HG03039 (cell line): Measurements from ENCODE around the gene TSPAN18.

Experiments
- ATAC-seq: cut with Tn5 transposase; IDR thresholded peaks from one replicate; pipeline ENCODE4 v1.9.1; 2021; ENCODE audit warnings: mild to moderate bottlenecking, moderate library complexity; ENCODE audit not compliant: unreplicated experiment

The TSPAN18 gene

DNA sequence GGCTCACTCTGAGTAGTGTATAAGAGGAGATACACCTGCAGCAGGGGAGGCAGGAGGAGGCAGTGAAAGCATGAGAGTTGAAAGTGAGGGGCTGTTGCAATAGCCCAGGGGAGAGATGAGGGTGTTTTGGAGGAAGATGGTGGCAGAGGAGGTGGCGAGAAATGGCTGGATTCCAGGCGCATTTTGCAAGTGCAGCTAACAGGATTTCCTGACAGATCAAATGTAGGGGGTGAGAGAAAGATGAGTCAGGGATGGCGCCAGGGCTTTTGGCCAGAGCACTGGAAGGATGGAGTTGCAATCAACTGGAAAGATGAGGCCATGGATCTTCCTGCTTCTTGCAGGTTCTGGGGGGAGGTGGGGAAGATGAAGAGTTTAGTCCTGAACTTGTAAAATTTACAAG is 16.8 kb upstream of the TSPAN18 start:
- no peak for ATAC-seq

DNA sequence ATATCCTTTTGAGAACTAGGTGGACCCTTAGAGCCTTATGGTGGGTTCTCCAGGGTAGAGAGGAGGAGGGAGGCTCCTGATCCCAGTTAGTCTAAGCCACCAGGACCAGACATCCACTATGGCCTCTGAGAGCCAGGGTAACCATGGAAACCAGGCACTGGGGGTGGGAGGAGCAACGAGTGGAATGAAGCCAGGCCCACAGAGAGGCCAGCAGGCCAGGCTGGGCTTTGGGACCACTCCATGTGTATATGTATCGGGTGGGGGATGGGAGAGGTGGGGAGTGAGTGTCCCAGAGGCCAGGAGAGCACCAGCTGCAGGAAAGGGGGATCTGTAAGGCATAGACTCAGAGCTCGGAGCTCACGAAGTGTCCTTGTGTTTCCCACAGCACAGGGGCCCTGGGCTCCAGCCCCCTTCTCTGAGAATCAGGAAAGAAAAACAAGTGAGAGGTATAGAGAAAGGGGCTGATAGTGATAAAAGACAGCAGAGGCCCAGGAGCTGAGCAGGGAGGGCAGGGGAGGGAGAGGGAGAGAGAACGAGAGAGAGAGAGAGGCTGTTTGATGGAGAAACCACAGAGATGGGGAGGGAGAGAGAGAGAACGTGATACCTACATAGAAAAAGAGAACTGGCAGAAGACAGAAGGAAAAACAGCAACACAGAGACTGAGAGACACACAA is 15.5 kb upstream of the TSPAN18 start:
- ATAC-seq: no peak

DNA sequence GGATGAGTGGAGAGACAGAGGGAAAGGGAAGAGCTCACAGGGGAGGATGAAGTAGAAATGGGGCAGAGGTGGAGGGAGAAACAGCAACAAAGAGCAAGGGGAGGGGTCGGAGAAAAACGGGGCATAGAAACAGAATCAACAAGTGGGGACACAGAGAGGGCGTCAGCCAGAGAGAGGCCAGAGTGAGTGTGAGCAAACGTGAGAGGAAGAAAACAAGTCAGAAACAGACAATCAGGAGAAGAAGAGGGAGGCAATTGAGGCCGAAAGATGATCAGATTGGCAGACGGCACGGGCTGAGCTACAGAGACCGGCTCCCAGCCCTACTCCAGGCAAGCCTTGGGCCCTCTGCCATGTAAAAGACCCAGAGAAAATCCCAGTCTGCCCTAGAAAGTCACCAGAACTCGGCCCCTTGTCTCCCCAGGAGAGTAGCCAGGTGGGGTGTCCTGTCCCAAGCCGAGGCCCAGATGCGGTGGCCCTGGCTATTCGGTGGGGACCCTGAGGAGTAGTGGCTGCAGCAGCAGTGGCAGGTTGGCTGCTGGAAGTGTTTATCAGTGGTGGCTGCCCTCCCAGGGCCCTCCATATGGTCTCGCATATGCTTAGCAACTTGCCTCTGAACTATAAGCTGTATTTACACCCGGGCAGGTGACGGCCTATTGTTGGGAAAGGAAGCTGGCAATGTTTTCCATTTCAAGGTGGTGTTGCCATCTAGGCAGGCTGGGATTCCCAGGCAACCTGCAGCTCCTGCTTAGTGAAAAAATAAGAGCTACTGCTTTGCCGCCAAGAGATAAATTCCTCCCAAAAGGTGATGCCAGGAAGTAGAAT is 14.8 kb upstream of the TSPAN18 start:
- no peak for ATAC-seq

DNA sequence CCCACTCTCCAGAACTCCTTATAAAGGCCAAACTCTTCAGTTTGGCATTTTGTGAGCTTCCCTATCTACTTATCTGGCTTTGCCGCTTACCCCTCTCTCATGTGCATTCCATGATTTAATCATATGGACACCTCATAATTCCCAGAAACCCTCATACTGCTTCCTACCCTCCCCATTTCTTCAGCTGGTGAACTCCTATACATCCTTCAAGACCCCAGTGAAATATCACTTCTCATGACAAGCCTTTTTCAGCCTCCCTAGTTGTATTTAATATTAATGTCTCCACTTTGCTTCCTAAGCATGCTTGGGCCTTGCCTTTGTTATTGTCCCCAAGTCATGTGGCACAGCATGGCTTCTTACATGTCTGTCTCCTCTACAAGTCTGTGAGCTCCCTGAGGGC is 13.7 kb upstream of the TSPAN18 start:
- no peak for ATAC-seq

DNA sequence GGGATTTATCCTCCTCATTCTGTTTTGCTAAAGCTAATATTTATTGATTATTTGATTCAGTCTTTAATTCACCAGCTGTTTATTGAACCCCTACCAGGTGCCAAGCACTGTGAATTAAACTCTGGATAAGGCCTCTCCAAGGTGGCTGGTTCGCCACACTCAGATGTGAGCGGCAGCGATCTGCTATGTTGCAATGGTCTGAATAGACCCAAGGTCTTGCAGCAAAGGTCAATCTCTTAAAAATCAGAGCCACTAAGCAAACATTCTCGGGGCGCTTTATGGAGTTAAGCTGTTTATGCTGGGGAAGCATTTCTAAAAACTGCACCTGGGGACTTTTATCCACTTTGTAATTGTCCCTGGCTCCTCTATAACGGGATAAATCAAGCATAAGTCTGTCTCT is 10.5 kb upstream of the TSPAN18 start:
- ATAC-seq: no peak

DNA sequence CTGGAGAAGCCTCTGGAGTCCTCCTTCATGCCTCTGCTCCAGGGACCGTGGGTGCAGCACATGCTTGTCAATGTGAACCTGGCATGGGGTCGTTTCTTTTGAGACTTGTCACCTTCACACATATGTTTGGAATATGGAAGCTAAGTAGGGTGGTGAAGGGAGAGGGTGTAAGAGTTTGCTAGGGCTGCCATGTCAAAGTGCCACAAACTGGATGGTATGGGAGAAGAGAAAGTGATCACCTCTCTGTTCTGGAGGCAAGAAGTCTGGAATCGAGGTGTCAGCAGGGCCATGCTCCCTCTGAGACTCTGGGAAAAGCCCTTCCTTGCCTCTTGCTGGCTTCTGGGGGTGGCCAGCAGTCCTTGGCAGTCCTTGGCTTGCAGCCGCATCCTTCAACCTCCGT is 8.7 kb upstream of the TSPAN18 start:
- no peak for ATAC-seq

DNA sequence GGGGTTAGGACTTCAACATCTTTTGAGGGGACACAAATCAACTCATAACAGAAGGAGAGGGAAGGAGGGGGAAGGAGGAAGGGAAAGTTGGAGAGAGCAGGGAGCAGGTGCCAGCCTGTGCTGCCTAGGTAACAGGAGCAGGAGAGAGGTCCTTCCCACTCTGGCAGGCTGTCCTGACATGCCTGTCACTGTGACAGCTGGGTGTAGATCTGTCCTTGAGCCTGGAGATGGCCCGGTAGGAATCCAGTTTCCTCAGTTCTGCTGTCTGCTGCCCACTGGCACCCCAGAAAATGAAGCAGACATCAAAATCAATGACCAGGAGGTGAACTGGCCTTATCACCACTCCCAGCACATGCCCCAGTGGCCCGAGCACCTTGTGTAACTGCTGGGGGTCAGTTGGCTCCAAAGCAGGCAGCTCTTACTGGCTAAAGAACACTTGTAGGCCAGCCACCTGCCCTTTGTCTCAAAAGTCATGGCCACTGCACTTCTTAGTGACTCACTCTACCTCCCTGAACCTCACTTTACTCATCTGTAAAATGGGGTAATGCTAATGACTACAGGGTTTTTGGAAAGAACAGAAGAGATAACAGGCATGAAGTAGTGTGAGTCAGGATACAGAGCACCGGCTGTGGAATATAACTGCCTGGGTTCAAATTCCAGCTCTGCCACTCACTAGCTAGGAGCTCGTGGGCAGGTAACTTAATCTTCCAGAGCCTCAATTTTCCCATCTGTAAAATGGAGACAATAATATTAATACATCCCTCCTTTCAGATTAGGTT is 8.0 kb upstream of the TSPAN18 start:
- no peak for ATAC-seq

DNA sequence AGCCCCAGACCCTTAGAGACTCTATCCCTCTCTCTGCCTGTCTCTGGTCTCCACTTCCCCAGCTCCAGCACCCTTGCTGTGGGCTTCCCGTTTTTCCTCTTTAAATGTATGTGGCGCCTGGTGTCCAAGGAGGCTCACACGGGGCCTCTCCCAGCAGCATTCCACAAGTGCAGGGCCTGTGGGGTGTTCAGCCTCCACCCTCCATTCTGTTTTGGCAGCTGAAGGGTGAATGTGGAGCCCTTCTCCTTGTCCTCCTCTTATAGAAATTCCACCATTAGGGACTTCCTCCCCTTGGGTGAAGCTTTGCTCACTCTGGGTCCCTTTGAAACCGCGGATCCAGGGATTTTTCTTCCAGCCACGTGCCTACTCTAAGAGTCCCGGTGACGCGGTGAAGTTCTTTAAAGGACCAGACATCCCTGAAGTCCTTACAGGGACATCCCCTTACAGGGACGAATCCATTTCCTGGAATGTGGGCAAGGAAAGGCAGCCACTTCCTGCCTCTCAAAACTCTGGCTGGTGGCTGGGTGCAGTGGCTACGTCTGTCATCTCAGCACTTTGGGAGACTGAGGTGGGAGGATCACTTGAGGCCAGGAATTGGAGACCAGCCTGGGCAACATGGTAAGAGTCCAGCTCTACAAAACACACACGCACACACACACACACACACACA is 1.6 kb upstream of the TSPAN18 start:
- no peak for ATAC-seq

DNA sequence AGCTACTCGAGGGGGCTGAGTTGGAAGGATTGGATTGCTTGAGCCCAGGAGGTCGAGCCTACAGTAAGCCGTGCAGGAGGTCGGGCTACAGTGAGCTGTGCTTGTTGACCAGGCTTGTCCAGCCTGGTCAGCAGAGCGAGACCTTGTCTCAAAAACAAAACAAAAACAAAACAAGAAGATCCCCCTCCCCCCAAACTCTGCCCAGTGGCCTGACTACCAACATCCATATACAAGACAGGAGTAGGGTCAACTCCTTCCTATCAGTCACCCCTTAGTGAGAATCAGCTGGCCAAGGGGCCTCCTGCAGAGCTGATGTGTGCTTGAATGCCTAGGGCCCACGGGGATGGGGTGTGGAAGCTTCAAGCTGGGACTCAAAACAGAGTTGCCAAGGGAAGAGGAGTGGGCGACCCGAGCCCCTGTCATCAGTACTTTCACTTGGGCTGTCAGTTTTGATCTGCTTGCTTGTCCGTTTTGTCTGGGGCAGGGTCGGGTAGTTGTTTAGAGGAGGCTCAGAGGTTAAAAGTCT is 942 bp upstream of the TSPAN18 start:
- no peak for ATAC-seq

DNA sequence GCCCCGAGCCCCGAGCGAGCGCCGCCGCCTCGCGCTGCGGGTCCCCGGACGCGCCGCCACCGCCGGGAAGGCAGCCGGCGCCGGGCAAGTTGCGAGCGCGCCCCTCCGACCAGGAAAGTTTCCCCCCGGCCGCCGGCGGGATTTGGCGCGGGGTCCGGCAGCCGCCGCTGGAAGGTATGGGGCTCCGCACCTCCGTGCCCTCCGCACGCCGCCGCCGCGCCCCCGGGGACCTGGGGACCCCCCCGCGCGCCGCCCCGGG is 281 bp downstream of the TSPAN18 start:
- no peak for ATAC-seq

DNA sequence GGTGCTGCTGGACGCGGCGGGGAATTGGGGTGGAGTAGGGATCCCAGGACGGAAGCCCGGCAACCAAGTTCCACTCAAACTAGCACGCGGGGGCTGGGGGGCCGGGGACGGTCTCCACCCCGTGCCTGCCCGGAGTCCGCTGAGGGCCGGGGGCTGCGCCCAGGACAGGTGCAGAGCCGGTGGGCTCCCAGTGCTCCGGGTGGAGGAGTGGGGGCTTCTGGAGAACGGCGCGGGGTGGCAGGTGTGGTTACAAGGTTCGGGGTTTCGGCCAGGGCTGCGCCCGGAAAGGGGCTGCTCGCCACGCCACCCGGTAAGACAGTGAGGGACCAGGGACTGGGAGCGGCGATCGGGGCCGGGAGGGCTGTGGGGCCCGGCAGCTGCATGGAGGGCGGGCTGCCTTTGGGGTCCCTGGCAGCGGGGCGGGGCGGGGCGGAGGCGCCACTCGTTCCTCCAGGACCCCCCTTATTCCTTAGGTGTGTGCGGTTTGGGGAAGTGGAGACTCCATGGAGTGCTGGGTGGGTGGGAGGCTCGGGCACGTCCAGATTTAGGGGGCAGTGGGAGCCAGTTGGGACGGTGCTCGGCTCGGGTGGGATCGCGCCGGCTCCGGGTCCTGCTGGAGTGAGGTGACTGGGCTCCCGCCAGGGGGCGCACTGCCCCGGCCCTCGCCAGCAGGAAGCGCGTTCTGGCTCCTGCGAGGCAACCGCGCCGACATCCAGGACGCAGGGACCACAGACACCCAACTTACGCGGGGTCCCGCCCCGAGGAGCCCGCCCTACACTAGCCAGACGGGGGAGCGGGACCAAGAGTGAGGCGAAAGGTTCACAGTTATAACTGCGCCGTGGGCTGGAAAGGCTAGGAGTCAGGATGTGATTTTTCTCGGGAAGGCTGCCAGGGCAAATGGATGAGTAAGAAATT is 868 bp downstream of the TSPAN18 start:
- ATAC-seq: no peak

DNA sequence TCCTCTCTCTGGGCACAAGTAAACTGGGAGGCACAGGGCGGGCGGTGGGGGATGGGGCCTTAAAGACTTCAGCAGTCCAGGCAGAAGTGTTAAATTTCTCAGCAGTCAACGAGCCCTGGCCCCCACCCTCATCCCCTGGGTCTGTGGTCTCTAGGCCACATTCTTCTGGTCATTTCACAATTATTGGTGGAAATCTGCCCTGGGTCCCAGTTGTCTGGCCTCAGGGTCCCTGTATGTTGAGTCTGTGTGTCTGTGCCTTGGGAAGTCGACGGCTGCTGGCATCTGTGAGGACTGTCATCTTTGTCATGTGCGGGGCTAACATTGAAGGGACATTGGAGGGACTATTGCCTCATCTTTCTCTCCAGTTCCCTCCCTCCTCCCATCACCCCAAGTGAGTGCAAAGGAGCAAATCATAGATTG is 1.7 kb downstream of the TSPAN18 start:
- no peak for ATAC-seq

DNA sequence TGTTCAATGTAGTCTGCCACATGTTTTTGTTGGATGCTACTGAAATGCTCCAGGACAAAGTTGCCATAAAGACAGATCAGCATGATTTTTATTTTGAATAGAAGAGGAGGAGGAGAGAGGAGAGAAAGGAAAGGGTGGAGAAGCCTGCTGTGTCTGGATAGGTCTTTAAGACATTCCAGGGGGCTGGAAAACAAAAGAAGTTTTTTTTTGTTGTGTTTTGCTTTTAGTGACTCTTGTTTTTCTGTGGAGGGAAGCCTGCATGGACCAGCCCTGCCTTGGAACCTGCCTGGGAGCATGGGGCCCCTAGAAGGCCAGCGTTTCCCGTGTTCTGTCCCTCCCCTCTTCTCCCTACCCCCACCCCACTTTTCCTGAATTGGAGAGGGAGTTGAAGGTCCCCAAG is 2.3 kb downstream of the TSPAN18 start:
- no peak for ATAC-seq

DNA sequence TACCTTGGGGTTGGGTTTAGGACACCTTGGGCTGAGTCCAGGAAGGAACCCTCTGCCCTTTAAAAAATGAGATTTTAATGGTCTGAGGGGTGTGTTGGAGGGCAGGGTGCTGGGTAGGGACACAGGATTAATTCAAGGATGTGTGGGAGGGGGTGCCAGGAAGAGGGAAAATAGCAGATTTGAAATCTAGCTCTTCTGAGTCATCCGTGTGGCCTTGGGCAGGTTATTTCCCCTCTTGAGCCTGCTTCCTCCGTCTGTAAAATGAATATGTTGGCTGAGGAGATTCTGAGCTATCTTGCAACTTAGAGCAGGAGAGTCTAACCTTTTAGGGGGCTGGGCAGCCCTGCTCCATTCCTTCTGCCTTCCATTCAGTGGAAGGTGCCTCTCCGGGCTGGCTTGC is 3.0 kb downstream of the TSPAN18 start:
- ATAC-seq: no peak

DNA sequence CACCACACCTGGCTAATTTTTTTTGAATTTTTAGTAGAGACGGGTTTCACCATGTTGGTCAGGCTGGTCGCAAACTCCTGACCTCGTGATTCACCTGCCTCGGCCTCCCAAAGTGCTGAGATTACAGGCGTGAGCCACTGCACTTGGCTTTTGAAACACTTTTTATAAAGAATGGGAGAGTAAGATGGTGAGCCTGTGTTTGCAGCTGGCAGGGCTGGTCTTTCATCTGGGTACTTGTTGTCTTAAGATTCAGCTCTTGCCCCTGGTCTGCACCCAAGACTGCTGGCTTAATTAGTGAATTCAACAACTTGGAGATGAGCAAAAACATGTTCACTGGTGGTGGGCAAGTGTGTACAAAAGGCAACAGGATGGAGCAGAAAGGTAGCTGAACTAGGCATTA is 4.0 kb downstream of the TSPAN18 start:
- no peak for ATAC-seq

DNA sequence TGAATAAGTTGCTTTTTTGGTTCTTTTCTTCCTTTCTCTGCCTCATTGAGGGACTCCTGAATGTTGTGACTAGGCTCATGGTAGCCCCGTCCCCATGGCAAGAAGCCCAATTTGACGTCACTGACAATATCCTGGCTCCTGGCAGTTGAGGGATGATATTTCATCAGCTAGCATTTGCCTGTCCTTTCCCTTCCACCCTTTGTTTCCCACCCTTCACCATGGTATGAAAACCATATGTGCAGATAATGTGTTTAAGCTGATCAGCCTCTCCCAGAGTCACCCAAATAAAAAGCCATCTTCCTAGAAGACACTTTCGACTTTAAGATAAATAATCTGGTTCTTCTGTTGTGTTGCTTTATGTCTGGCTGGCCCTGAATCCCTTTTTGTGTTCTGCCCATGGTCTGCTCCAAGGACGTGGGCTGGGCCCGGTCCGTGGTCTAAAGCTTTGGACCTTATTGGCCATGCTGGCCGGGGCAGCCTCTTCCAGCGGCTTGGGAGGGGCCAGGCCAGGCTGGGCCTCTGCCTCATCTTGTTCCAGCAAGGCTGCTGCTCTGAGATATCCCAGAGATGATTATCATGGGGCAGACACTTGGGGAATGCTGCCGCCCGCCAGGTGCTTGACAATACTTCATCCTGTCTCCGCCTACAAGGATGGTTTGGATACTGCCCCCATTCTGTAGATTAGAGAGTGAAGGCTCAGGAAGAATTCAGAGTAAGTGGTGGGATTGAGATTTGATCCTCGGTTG is 5.1 kb downstream of the TSPAN18 start:
- ATAC-seq: no peak

DNA sequence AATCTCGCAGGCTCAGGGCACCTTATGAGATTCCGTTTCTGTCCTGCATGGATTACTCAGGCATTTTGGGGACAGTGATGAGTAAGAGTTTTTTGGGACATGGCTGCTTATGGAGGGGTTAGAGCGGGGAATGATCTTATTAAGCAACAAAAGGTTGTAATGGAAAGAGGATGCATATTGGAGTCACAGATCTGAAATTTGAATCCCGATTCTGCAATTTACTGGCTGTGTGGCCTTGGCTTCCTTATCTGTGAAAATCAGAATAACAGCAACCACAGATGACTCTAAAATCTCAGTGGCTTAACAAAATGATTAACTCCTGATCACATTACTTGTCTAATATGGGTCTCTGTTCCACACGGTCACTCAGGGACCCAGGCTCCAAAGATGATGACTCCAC is 5.8 kb downstream of the TSPAN18 start:
- ATAC-seq: no peak

DNA sequence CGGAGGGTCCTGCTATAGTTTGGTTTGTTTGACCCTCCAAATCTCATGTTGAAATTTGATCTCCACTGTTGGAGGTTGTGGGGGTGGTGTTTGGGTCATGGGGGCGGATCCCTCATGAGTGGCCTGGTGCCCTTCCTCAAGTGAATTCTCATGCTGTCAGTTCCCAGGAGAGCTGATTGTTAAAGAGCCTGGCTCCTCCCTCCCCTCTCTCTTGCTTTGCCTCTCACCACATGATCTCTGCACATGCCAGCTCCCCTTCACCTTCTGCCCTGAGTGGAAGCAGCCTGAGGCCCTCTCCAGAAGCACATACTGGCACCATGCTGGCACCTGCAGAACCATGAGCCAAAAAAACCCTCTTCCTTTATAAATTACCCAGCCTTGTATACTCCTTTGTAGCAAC is 7.1 kb downstream of the TSPAN18 start:
- no peak for ATAC-seq

DNA sequence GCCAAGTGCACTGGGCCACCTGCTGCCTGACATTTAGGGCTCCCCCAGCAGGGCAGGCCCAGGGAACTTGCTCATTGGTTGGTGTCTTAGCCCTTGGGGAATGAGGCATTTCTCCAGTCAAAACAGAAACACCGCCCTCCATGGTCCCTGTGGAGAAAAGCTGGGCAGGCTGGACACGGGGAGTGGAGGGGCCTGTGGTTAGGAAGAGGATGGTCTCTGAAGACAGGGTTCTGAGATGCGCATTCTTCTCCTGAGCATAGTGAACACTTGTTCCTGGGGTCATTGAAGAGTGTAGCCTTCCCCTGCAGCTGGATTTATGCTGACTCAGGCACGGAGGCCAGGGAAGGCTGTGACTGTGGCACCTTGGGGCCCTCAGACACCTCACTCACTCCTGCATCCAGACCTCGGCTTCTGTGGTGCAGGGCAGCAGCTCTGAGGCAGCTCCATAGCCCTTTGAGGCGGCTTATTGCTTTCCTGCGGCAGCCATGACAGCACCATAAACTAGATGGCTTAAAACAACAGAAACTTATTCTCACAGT is 8.2 kb downstream of the TSPAN18 start:
- no peak for ATAC-seq
